Measurements from ENCODE around the gene THSD4. TPM values are rescaled to one million over a fixed set of nuclear protein-coding genes. Genes with fewer than 3 reads are reported as not detected.
"Not testable (repeated sequence)": the region's sequence is repeated elsewhere in the genome, so short reads cannot be mapped to it uniquely, and the experiment has no call there.

The THSD4 gene
- total RNA-seq, 1 experiment from 2014 or later = 6.4 TPM

DNA sequence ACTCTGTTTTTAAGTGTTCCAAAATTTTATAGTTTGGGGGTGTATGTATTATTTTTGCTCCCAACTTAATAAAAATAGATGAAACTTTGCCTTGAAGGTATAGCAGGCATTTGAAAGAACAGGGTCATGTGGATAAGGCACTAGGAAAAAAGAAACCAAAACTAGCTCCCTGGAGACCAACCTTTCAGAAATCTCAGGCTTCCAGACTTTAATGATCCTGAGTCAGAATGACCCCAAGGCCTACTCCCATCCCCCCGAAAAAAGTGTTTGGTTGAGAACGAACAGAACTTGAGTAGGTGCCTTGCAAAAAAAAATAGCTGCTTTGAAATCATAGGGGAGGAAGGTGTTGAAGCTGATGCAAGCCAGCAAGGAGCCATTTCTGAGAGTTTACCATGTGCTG is 309.5 kb downstream of the THSD4 start:
- DNase-seq (ENCODE audit: low spot score) = no peak

- DNase-seq (ENCODE audit: low spot score) = no peak
Measured at GRCh38 chr15:71425388-71425787, 310.1 kb downstream of the THSD4 start.

- DNase-seq (ENCODE audit: low spot score) = no peak
Measured at GRCh38 chr15:71426792-71427191, 311.5 kb downstream of the THSD4 start.

GRCh38 chr15:71430782-71431181 is 315.5 kb downstream of the THSD4 start:
- DNase-seq (ENCODE audit: low spot score) = no peak

DNA sequence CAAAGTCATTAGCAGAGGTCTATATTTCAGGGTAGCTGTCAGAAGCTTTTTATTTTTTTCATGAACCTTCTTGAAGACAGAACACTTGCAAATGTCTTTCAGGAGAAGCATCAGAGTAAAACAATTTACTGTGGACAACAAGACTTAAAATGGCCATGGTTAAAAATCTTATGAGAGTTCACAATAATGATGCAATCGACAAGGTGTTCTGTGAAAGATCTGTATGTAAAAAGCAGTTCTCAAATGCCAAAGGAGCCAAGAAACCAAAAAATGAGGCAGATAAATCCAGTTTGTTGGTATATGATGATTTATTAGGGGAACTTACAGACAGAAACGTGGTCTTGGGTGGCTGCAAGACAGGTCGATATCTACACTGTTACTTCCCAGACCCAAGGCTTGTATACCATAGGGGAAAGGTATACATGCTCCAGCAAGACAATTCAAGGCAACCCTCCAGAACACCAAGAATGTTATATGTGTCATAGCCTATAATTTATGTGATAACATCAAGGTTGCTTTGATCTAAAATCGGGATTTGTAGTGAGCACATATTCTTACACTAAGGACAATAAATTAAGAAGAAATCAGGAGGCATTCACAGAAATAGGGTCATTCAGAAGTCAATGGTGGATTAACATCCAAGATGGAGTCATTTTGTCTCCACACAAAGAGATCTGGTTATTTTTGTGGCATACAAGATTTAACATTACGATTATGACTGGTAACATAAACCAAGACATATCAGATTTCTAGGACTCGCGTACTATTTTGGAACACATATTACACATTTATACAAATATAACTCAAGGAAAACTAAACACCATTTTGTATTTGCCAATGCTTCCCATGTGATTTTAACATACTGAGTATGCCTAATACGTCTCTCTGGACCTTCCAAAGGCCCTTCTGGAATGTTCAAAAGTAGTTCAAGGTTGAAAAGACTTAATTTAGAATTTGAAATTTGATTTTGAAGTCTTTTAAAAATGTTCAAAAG is 316.4 kb downstream of the THSD4 start:
- DNase-seq (ENCODE audit: low spot score) = no peak

DNA sequence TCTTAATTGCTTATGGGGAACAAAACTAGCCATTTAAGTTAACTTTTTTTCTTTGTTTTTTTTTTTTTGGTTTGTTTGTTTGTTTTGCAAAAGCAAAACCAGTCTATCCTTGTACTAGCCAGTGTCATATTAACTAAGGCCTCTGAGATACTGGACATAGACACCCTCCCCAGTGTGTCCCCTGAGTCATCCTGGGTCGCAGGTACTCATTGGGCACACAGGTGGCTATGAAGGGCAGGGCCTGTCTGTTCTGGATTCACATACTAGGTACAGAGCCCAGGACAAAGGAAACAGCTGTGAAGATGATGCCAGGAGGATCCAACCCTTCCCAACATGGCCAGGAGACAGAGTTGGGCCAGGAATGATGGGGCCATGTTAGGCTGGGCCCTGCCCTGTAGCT is 318.1 kb downstream of the THSD4 start:
- no peak for DNase-seq (ENCODE audit: low spot score)

GRCh38 chr15:71434774-71435173 is 319.5 kb downstream of the THSD4 start:
- no peak for DNase-seq (ENCODE audit: low spot score)

DNA sequence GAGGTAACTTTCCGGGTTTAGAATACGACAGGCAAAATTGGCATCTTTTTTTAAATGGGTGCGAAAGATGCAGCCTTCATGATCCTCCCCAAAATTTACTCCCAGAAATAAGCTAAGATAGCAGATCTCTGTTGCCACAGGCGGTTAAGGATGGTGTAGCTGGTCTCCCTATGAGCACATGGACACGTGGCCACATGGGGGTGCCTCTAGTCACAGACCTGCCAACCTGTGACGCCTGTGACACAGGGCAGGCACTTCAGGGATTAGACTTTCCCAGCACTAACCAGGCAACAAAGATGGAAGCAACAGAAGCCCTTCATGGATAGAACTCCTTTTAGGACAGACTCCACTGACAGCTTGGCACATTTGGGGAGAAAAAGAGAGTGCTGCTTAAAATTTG is 320.3 kb downstream of the THSD4 start:
- no peak for DNase-seq (ENCODE audit: low spot score)

DNA sequence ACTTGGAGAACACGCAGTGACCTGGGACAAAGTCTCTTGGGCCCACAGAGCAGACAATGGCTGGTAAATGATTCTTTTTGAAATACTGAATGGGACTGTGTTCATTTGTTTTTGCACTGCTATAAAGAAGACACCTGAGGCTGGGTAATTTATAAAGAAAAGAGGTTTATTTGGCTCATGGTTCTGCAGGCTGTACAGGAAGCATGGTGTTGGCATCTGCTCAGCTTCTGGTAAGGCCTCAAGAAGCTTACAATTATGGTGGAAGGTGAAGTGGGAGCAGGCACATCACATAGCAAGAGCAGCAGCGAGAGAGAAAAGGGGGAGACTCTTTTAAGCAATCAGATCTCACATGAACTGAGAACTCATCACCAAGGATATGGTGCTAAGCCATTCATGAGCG is 321.6 kb downstream of the THSD4 start:
- DNase-seq (ENCODE audit: low spot score) = no peak

- no peak for DNase-seq (ENCODE audit: low spot score)
Measured at GRCh38 chr15:71437404-71437803, 322.1 kb downstream of the THSD4 start.

DNA sequence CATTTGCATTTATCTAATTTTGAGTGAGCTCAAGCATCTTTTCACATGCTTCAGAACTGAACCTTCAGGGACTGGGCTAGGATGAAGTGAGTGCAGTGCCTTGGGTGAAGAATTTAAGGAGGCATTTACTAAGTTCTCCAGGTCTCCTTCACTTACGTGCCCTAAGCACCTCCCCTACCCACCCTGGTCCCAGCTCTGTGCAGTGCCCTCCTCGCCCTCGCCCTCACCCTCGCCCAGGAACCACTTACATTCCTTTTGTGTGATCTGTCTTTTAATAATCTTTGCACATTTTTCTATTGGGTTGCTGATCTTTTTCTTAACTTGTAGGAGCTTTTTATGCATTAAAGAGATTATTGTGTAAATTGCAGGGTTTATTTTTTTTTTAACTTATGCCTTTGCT is 322.6 kb downstream of the THSD4 start:
- DNase-seq (ENCODE audit: low spot score) = peak; percentile 13

DNA sequence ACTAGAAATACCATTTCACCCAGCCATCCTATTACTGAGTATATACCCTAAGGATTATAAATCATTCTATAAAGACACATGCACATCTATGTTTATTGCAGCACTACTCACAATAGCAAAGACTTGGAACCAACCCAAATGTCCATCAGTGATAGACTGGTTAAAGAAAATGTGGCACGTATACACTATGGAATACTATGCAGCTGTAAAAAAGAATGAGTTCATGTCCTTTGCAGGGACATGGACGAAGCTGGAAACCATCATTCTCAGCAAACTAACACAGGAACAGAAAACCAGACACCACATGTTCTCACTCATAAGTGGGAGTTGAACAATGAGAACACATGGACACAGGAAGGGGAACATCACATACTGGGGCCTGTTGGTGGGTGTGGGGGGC is 324.2 kb downstream of the THSD4 start:
- DNase-seq (ENCODE audit: low spot score) = not testable (repeated sequence)

GRCh38 chr15:71440489-71441110 is 325.3 kb downstream of the THSD4 start:
- peak; percentile 58 for DNase-seq (ENCODE audit: low spot score)

GRCh38 chr15:71443538-71443937 is 328.3 kb downstream of the THSD4 start:
- peak; percentile 23 for DNase-seq (ENCODE audit: low spot score)

DNA sequence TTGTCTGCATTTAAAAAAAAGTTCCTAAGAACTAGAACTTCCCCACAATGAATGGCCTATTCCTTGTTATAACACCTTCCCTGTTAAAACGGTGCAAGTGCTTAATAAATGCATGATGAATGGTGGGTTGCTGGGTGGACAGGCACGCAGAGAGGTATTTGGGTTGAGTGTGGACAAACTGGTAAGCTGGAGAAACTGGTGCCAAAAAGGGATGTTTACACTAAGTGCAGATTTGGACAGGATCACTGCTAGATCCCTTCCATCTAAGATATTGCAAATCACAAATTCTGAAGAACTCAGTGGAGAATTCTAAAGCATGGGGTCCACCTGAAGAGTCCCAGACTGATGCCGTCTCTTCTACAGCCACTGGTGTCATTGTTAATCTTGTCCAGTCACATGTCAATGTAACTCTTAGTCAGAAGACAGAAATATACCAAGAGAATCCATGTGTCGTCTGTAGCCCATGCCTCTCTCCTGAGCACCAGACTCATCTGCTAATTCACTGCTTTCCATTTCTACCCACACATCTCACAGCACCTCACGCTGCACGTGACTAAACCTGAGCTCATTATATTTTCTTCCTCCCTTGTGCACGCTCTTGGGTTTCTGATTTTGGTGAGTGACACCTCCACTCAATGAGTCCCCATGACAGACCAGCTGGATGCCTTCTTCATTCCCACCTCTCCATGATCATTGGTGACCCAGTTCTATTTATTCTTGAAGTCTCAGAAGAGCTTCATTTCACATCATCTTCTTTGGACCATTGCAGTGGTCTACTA is 328.9 kb downstream of the THSD4 start:
- DNase-seq (ENCODE audit: low spot score) = no peak

GRCh38 chr15:71444866-71445590 is 329.8 kb downstream of the THSD4 start:
- DNase-seq (ENCODE audit: low spot score) = peak; percentile 51

DNA sequence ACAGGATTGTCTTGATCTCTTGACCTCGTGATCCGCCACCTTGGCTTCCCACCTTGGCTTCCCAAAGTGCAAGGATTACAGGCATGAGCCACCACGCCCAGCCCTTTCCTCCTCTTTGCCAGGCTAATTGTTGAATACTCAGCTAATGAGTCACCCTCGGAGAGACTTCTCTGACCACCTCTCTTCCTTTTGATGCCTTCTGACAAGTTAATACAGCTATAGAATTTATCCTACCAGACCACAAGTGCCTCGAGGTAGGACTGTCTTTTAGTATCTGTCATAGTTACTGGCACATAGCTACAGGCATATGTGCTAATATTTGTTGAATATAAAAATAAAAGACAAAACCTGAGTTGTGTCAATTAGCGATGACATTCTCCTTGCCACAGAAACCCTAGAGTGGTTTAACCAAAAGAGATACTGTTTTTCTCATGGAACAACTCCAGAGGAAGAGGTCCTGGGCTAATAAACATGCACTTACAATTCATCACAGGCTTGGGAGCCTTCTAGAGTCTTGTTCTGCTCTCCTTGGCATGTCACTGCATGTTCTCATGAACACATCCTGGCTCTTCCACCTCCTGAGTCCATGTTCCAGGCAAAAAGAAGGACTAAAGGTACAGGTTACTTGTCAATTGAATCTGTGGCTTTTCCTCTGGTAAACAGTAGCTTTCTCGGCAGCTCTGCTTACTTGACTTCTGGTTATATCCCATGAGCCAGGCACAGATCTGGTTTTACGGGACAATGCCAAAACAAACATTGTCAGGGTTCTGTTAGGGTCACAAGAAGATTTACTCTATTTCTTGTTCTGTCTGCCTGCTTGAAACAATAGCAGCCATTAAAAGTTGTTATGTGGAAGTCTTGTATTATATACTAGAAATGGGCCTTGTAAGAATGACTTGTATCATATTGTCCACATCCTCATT is 332.3 kb downstream of the THSD4 start:
- peak; percentile 93 for DNase-seq (ENCODE audit: low spot score)

- DNase-seq (ENCODE audit: low spot score) = peak; percentile 77
Measured at GRCh38 chr15:71448688-71449114, 333.4 kb downstream of the THSD4 start.

- DNase-seq (ENCODE audit: low spot score) = no peak
Measured at GRCh38 chr15:71449363-71449762, 334.1 kb downstream of the THSD4 start.

- no peak for DNase-seq (ENCODE audit: low spot score)
Measured at GRCh38 chr15:71449956-71450355, 334.7 kb downstream of the THSD4 start.
